Ovary (tissue), 9 donors: ENCODE results near the gene EFNA1. TPM values are rescaled to one million over a fixed set of nuclear protein-coding genes. Genes with fewer than 3 reads are reported as not detected.

Experiments used
- DNase-seq, 5 donors: peaks; one replicate each; pipeline ENCODE4 v3.0.0-alpha.2; 2019 to 2020
- H3K27ac ChIP-seq, 2 donors: fragments of 200-600 bp; one replicate each; pipeline versions ENCODE4 v1.5.1 to v1.8.0; 2019 to 2022
- H3K27me3 ChIP-seq: fragments of 200-600 bp; one replicate; pipeline ENCODE4 v1.8.0; 2022
- H3K36me3 ChIP-seq: fragments of 200-600 bp; sonication (generic); one replicate; pipeline ENCODE4 v1.5.1; 2019
- H3K4me1 ChIP-seq: one replicate; pipeline ENCODE4 v1.8.1; 2013; ENCODE audit warnings: mild to moderate bottlenecking, moderate library complexity; ENCODE audit not compliant: insufficient read depth
- H3K4me3 ChIP-seq: fragments of 200-600 bp; sonication (generic); one replicate; pipeline ENCODE4 v1.5.1; 2017
- H3K9me3 ChIP-seq, 2 donors: fragments of 200-600 bp in 1 of 2; sonication (generic) in 1 of 2; one replicate each; pipeline versions ENCODE4 v1.5.1 to v1.8.1; 2013 to 2019; ENCODE audit warnings: mild to moderate bottlenecking in 1 of 2, moderate library complexity in 1 of 2
- CTCF ChIP-seq, 3 donors: fragments of 450-650 bp in 2 of 3; fragments of 200-600 bp in 1 of 3; IDR thresholded peaks; one replicate each; pipeline versions ENCODE4 v1.5.1 to v1.8.0; 2016 to 2022; ENCODE audit warnings: antibody characterized with exemption in 3 of 3, mild to moderate bottlenecking in 1 of 3
- EP300 ChIP-seq: sonication (generic); formaldehyde crosslinking; IDR thresholded peaks from one replicate; pipeline ENCODE4 v1.6.1; 2017; ENCODE audit warnings: antibody characterized with exemption
- POLR2A ChIP-seq: fragments of 450-650 bp; IDR thresholded peaks from one replicate; pipeline ENCODE4 v1.6.1; 2017; ENCODE audit warnings: antibody characterized with exemption, mild to moderate bottlenecking, moderate library complexity
- WGBS, 3 donors: extraction: QIAGEN DNeasy Blood & Tissue Kit in 1 of 3; methylation state at CpG; one replicate each; pipeline versions ENCODE4 v1.1.5 to v1.1.7; 2013 to 2017; 5-methylcytosine and 5-hydroxymethylcytosine counted together
- intact Hi-C, 4 donors: fragments of 100-400 bp; cut with DNase I; formaldehyde crosslinking; loops; one replicate each; pipeline versions ENCODE4 v1.11.0 to v1.15.1; 2022 to 2023
- polyA plus RNA-seq, 2 donors: library from polyadenylated mRNA; stranded (reverse); fragments of 200-250 nt in 1 of 2; fragments of 350-450 nt in 1 of 2; fragmentation: Illumina TruSeq in 1 of 2; extraction: RNeasy Lipid Tissue Mini Kit (QIAGEN cat#74804) in 1 of 2; gene quantifications; one replicate each; pipeline ENCODE4 v1.2.3, GENCODE V29; 2013 to 2014
- total RNA-seq, 7 donors: library from RNA; depleted of rRNA in 2 of 7; stranded (reverse); fragments of >200 nt in 2 of 7; fragmentation: NEBNext Ultra II Directional in 3 of 7; extraction: Animal tissue kit (Norgen Biotek cat#: 25700) in 3 of 7; gene quantifications; one replicate each; pipeline versions ENCODE4 v1.1.0 to v1.2.4, GENCODE V29; 2016 to 2023
- donor health status: DM: no; HTN: no; CAD: no; lungs with moderate emphysema.
- donor health status: DM: no; HTN: no; CAD: no.
- donor health status: Bipolar disorder and iron deficiency.
- donor health status: DM: yes; HTN: yes; CAD: no.
- donor health status: DM: no; HTN: no; CAD: no.
- donor health status: DM: yes; HTN: yes; CAD: no.

The EFNA1 gene
- total and polyA plus RNA-seq, 9 donors: 12.1 to 51.6 (median 18.6) TPM

- intact Hi-C loops: loop anchor here in 1 of 4 donors (10.0 kb wide), 2 partner anchors 147 to 417 kb away; partner anchors contain the start of gene RUSC1
Measured at GRCh38 chr1:155177192-155177917, 49.7 kb downstream of the EFNA1 start.

GRCh38 chr1:155177918-155178281, 50.2 kb downstream of the EFNA1 start:
- H3K4me1 ChIP-seq: no peaks in the 10 kb centered on the region
- no peaks in the 10 kb centered on the region for H3K36me3 ChIP-seq
- intact Hi-C loops: loop anchor here in 1 of 4 donors (10.0 kb wide), 2 partner anchors 147 to 417 kb away; partner anchors contain the start of gene RUSC1
- DNase-seq: peak in 4 of 5 donors; percentile 12 to 31 (median 24)
- H3K9me3 ChIP-seq: no peaks in the 10 kb centered on the region
- no peaks in the 10 kb centered on the region for H3K27me3 ChIP-seq
- 94 to 97% (median 96%) methylated on average over 9 of the region's 9 CpGs for WGBS, 3 donors
- no peak overlapping the region for H3K27ac ChIP-seq
- TF ChIP-seq POLR2A (no peak), CTCF (IDR thresholded peaks at IDR 0.05) (no peak), EP300 (no peak)
- no peak overlapping the region for H3K4me3 ChIP-seq

More at GRCh38 chr1:155177192-155177917, 49.7 kb downstream of the EFNA1 start:
- no peak for TF ChIP-seq EP300
- TF ChIP-seq CTCF (IDR thresholded peaks at IDR 0.05): no peak
- no peak for TF ChIP-seq POLR2A
- Histone ChIP-seq H3K27me3 (no peaks in the 10 kb centered on the region), H3K4me1 (no peaks in the 10 kb centered on the region), H3K27ac (no peak overlapping the region), H3K4me3 (no peak overlapping the region), H3K36me3 (no peaks in the 10 kb centered on the region), H3K9me3 (no peaks in the 10 kb centered on the region)
- 75 to 77% (median 75%) methylated on average over 11 of the region's 11 CpGs for WGBS, 3 donors
- peak in 3 of 5 donors; percentile 14 to 35 (median 25) for DNase-seq

GRCh38 chr1:155178441-155179111, 50.9 kb downstream of the EFNA1 start:
- DNase-seq: peak in 4 of 5 donors; percentile 20 to 34 (median 24)
- H3K4me1 ChIP-seq: no peaks in the 10 kb centered on the region
- H3K36me3 ChIP-seq: no peaks in the 10 kb centered on the region
- intact Hi-C loops: loop anchor here in 1 of 4 donors (10.0 kb wide), 2 partner anchors 146 to 416 kb away; partner anchors contain the start of gene RUSC1
- no peak overlapping the region for H3K4me3 ChIP-seq
- H3K27me3 ChIP-seq: no peaks in the 10 kb centered on the region
- no peaks in the 10 kb centered on the region for H3K9me3 ChIP-seq
- 82 to 84% (median 84%) methylated on average over 30 of the region's 30 CpGs for WGBS, 3 donors
- no peak for TF ChIP-seq POLR2A
- TF ChIP-seq EP300: no peak
- TF ChIP-seq CTCF (IDR thresholded peaks at IDR 0.05): no peak
- no peak overlapping the region for H3K27ac ChIP-seq

GRCh38 chr1:155179112-155180031, 51.7 kb downstream of the EFNA1 start:
- no peak for TF ChIP-seq CTCF (IDR thresholded peaks at IDR 0.05)
- TF ChIP-seq EP300: no peak
- no peak for TF ChIP-seq POLR2A
- Histone ChIP-seq H3K9me3 (no peaks in the 10 kb centered on the region), H3K4me3 (no peak overlapping the region), H3K27ac (no peak overlapping the region), H3K27me3 (no peaks in the 10 kb centered on the region), H3K36me3 (no peaks in the 10 kb centered on the region), H3K4me1 (no peaks in the 10 kb centered on the region)
- intact Hi-C loops: loop anchor here in 1 of 4 donors (10.0 kb wide), 2 partner anchors 145 to 415 kb away; partner anchors contain the start of gene RUSC1
- peak in 4 of 5 donors; percentile 20 to 39 (median 22) for DNase-seq
- 90 to 92% (median 91%) methylated on average over 29 to 31 of the region's 31 CpGs for WGBS, 3 donors
